ENCODE data around the gene FBXO22.
A peak's percentile ranks its signal among the peaks of the same experiment; 100 is the strongest.
"Not testable (repeated sequence)": the region's sequence is repeated elsewhere in the genome, so short reads cannot be mapped to it uniquely, and the experiment has no call there.

FBXO22 gene

GRCh38 chr15:75891895-75892294 lies 11.8 kb upstream of the FBXO22 start:
- Mint-ChIP-seq H3K27ac (no peak overlapping the region), H3K4me1 (no peaks in the 10 kb centered on the region), H3K27me3 (no peaks in the 10 kb centered on the region), H3K36me3 (peaks cover 12 to 19% of the 10 kb centered on the region in 2 donors), H3K4me3 (no peak overlapping the region), H3K9me3 (no peaks in the 10 kb centered on the region)
- DNase-seq (no peak), ATAC-seq (replicated peaks) (no peak)

GRCh38 chr15:75895731-75896130 lies 7.9 kb upstream of the FBXO22 start:
- ATAC-seq (replicated peaks) (no peak), DNase-seq (no peak)
- Mint-ChIP-seq H3K4me1 (no peaks in the 10 kb centered on the region), H3K27me3 (no peaks in the 10 kb centered on the region), H3K36me3 (peaks cover 8 to 12% of the 10 kb centered on the region in 2 donors), H3K9me3 (no peaks in the 10 kb centered on the region), H3K27ac (no peak overlapping the region), H3K4me3 (no peak overlapping the region)

GRCh38 chr15:75900577-75900976 lies 3.1 kb upstream of the FBXO22 start:
- Mint-ChIP-seq H3K27ac (no peak overlapping the region), H3K27me3 (no peaks in the 10 kb centered on the region), H3K9me3 (no peaks in the 10 kb centered on the region), H3K4me3 (no peak overlapping the region), H3K36me3 (peaks cover 10 to 13% of the 10 kb centered on the region in 2 donors), H3K4me1 (peaks cover 12 to 21% of the 10 kb centered on the region in 2 donors)
- ATAC-seq (replicated peaks) (no peak), DNase-seq (no peak)

- no peak for ATAC-seq (replicated peaks)
- Mint-ChIP-seq H3K27ac (peak overlapping the region; percentile 79), H3K4me1 (peaks cover 13 to 22% of the 10 kb centered on the region in 2 donors), H3K27me3 (no peaks in the 10 kb centered on the region), H3K4me3 (peak overlapping the region; percentile 60 to 68), H3K36me3 (peaks cover 10% of the 10 kb centered on the region in 2 donors), H3K9me3 (no peaks in the 10 kb centered on the region)
- DNase-seq = no peak
These were observed 1.5 kb upstream of the FBXO22 start for GRCh38 chr15:75902129-75902557.

GRCh38 chr15:75905231-75905630 lies 1.6 kb downstream of the FBXO22 start:
- H3K27me3 Mint-ChIP-seq = no peaks in the 10 kb centered on the region
- no peak for DNase-seq
- no peak for ATAC-seq (replicated peaks)
- H3K9me3 Mint-ChIP-seq = peaks cover 0 to under 1% of the 10 kb centered on the region in 2 donors
- peak overlapping the region; percentile 98 for H3K27ac Mint-ChIP-seq
- peaks cover 22 to 33% of the 10 kb centered on the region in 2 donors for H3K4me1 Mint-ChIP-seq
- H3K4me3 Mint-ChIP-seq = peak overlapping the region; percentile 98 to 100
- H3K36me3 Mint-ChIP-seq = peaks cover 15 to 24% of the 10 kb centered on the region in 2 donors

- H3K9me3 Mint-ChIP-seq; DNase-seq; ATAC-seq (replicated peaks); H3K27ac Mint-ChIP-seq; H3K27me3 Mint-ChIP-seq; H3K4me3 Mint-ChIP-seq: not testable (repeated sequence)
- H3K36me3 Mint-ChIP-seq = peaks cover 49 to 54% of the 10 kb centered on the region in 2 donors
- peaks cover 29 to 43% of the 10 kb centered on the region in 2 donors for H3K4me1 Mint-ChIP-seq
These were observed 6.7 kb downstream of the FBXO22 start for GRCh38 chr15:75910355-75910754.

- H3K4me1 Mint-ChIP-seq = peaks cover 5 to 17% of the 10 kb centered on the region in 2 donors
- H3K36me3 Mint-ChIP-seq = peaks cover 48 to 49% of the 10 kb centered on the region in 2 donors
- no peaks in the 10 kb centered on the region for H3K27me3 Mint-ChIP-seq
- no peaks in the 10 kb centered on the region for H3K9me3 Mint-ChIP-seq
- no peak overlapping the region for H3K4me3 Mint-ChIP-seq
- ATAC-seq (replicated peaks) = no peak
- no peak overlapping the region for H3K27ac Mint-ChIP-seq
- DNase-seq = no peak
These were observed 13.3 kb downstream of the FBXO22 start for GRCh38 chr15:75916978-75917377.

GRCh38 chr15:75918135-75918534 lies 14.5 kb downstream of the FBXO22 start:
- peaks cover 6 to 7% of the 10 kb centered on the region in 2 donors for H3K4me1 Mint-ChIP-seq
- H3K27me3 Mint-ChIP-seq = no peaks in the 10 kb centered on the region
- H3K27ac Mint-ChIP-seq = no peak overlapping the region
- ATAC-seq (replicated peaks) (no peak), DNase-seq (no peak)
- peaks cover 45 to 46% of the 10 kb centered on the region in 2 donors for H3K36me3 Mint-ChIP-seq
- H3K9me3 Mint-ChIP-seq = no peaks in the 10 kb centered on the region
- H3K4me3 Mint-ChIP-seq = no peak overlapping the region

- no peak overlapping the region for H3K27ac Mint-ChIP-seq
These were observed 16.4 kb downstream of the FBXO22 start for GRCh38 chr15:75920079-75920478.

GRCh38 chr15:75921732-75922703 lies 18.3 kb downstream of the FBXO22 start:
- no peak for DNase-seq
- H3K9me3 Mint-ChIP-seq = no peaks in the 10 kb centered on the region
- H3K4me1 Mint-ChIP-seq = peaks cover 29 to 33% of the 10 kb centered on the region in 2 donors
- peaks cover 50 to 59% of the 10 kb centered on the region in 2 donors for H3K36me3 Mint-ChIP-seq
- H3K4me3 Mint-ChIP-seq = no peak overlapping the region
- no peak overlapping the region for H3K27ac Mint-ChIP-seq
- ATAC-seq (replicated peaks) = peak; percentile 39 to 41
- no peaks in the 10 kb centered on the region for H3K27me3 Mint-ChIP-seq

More at GRCh38 chr15:75920079-75920478, 16.4 kb downstream of the FBXO22 start:
- DNase-seq (no peak), ATAC-seq (replicated peaks) (no peak)
- Mint-ChIP-seq H3K4me3 (no peak overlapping the region), H3K27me3 (no peaks in the 10 kb centered on the region), H3K4me1 (peaks cover 17 to 18% of the 10 kb centered on the region in 2 donors), H3K36me3 (peaks cover 41 to 44% of the 10 kb centered on the region in 2 donors), H3K9me3 (no peaks in the 10 kb centered on the region)

- peaks cover 46 to 61% of the 10 kb centered on the region in 2 donors for H3K36me3 Mint-ChIP-seq
- ATAC-seq (replicated peaks) (no peak), DNase-seq (no peak)
- no peak overlapping the region for H3K27ac Mint-ChIP-seq
- no peaks in the 10 kb centered on the region for H3K9me3 Mint-ChIP-seq
- no peaks in the 10 kb centered on the region for H3K27me3 Mint-ChIP-seq
- peaks cover 40 to 42% of the 10 kb centered on the region in 2 donors for H3K4me1 Mint-ChIP-seq
- no peak overlapping the region for H3K4me3 Mint-ChIP-seq
These were observed 20.1 kb downstream of the FBXO22 start for GRCh38 chr15:75923756-75924155.

GRCh38 chr15:75924576-75924975 lies 20.9 kb downstream of the FBXO22 start:
- H3K27me3 Mint-ChIP-seq = no peaks in the 10 kb centered on the region
- H3K36me3 Mint-ChIP-seq = peaks cover 42 to 60% of the 10 kb centered on the region in 2 donors
- DNase-seq = no peak
- H3K4me1 Mint-ChIP-seq = peaks cover 40 to 42% of the 10 kb centered on the region in 2 donors
- no peak overlapping the region for H3K27ac Mint-ChIP-seq
- no peaks in the 10 kb centered on the region for H3K9me3 Mint-ChIP-seq
- no peak for ATAC-seq (replicated peaks)
- H3K4me3 Mint-ChIP-seq = no peak overlapping the region

- Mint-ChIP-seq H3K4me1 (peaks cover 40 to 42% of the 10 kb centered on the region in 2 donors), H3K27me3 (no peaks in the 10 kb centered on the region), H3K27ac (no peak overlapping the region), H3K4me3 (no peak overlapping the region), H3K9me3 (no peaks in the 10 kb centered on the region), H3K36me3 (peaks cover 43 to 60% of the 10 kb centered on the region in 2 donors)
- ATAC-seq (replicated peaks) (no peak), DNase-seq (no peak)
These were observed 21.8 kb downstream of the FBXO22 start for GRCh38 chr15:75925440-75925839.

GRCh38 chr15:75926931-75927330 lies 23.3 kb downstream of the FBXO22 start:
- Mint-ChIP-seq H3K4me1 (peaks cover 40 to 42% of the 10 kb centered on the region in 2 donors), H3K4me3 (no peak overlapping the region), H3K27me3 (no peaks in the 10 kb centered on the region), H3K9me3 (no peaks in the 10 kb centered on the region), H3K27ac (no peak overlapping the region), H3K36me3 (peaks cover 43 to 65% of the 10 kb centered on the region in 2 donors)
- DNase-seq (no peak), ATAC-seq (replicated peaks) (no peak)

- Mint-ChIP-seq H3K27me3 (no peaks in the 10 kb centered on the region), H3K9me3 (no peaks in the 10 kb centered on the region), H3K27ac (no peak overlapping the region), H3K36me3 (peaks cover 39 to 63% of the 10 kb centered on the region in 2 donors), H3K4me1 (peaks cover 35 to 42% of the 10 kb centered on the region in 2 donors), H3K4me3 (no peak overlapping the region)
- ATAC-seq (replicated peaks) = no peak
- DNase-seq = no peak
These were observed 23.9 kb downstream of the FBXO22 start for GRCh38 chr15:75927601-75928000.

Data from stimulated activated naive B cell treated with anti-CD40 and anti-IgM and Interleukin-4, amounts not matched to agents 10 μg/mL and 1 μg/mL and 100 μg/mL, for 72 hours (primary cell).